ENCODE results near the gene PCDH9. TPM values are rescaled to one million over a fixed set of nuclear protein-coding genes. Genes with fewer than 3 reads are reported as not detected.

Gene PCDH9, protein sequence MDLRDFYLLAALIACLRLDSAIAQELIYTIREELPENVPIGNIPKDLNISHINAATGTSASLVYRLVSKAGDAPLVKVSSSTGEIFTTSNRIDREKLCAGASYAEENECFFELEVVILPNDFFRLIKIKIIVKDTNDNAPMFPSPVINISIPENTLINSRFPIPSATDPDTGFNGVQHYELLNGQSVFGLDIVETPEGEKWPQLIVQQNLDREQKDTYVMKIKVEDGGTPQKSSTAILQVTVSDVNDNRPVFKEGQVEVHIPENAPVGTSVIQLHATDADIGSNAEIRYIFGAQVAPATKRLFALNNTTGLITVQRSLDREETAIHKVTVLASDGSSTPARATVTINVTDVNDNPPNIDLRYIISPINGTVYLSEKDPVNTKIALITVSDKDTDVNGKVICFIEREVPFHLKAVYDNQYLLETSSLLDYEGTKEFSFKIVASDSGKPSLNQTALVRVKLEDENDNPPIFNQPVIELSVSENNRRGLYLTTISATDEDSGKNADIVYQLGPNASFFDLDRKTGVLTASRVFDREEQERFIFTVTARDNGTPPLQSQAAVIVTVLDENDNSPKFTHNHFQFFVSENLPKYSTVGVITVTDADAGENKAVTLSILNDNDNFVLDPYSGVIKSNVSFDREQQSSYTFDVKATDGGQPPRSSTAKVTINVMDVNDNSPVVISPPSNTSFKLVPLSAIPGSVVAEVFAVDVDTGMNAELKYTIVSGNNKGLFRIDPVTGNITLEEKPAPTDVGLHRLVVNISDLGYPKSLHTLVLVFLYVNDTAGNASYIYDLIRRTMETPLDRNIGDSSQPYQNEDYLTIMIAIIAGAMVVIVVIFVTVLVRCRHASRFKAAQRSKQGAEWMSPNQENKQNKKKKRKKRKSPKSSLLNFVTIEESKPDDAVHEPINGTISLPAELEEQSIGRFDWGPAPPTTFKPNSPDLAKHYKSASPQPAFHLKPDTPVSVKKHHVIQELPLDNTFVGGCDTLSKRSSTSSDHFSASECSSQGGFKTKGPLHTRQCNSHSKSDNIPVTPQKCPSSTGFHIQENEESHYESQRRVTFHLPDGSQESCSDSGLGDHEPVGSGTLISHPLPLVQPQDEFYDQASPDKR (N-terminal part only)
- total RNA-seq = 2.9 and 8.7 TPM in 2 replicates

GRCh38 chr13:67229481-67230403 is at the start of gene PCDH9:
PCDH9 (minus strand) TSS chr13:67230336; CDS start chr13:67228440, 1,896 bp downstream.

